ENCODE measurements around the gene RASSF1. TPM values are rescaled to one million over a fixed set of nuclear protein-coding genes. Genes with fewer than 3 reads are reported as not detected.
A peak's percentile ranks its signal among the peaks of the same experiment; 100 is the strongest.

RASSF1 gene
- total and polyA plus RNA-seq, 2 donors (not counting 3 experiments of a cell fraction or from before 2014, with no cell fraction given), result 31.9 to 59.7 TPM

- no peaks in the 10 kb centered on the region for H3K9me3 ChIP-seq (replicated peaks; ENCODE audit: control insufficient read depth, insufficient read depth, low read length)
- BruUV-seq (replicated peaks), result no TSS peak
- H3K4me1 ChIP-seq (ENCODE audit: control insufficient read depth, extremely low read depth, insufficient read depth, low read length), result peaks cover 51% of the 10 kb centered on the region
- peaks cover 52% of the 10 kb centered on the region for H3K79me2 ChIP-seq (ENCODE audit: control insufficient read depth, insufficient read depth, low read length)
- dilution Hi-C loops (cut with MboI; ENCODE audit: extremely low pct_ligation_motif_present, low sequenced_read_pairs), result no loop called here
- TF ChIP-seq POLR2AphosphoS5 (IDR thresholded peaks at IDR 0.05; ENCODE audit: insufficient read depth, low read depth, low read length), result no peak
- TF ChIP-seq, protein P1, sequence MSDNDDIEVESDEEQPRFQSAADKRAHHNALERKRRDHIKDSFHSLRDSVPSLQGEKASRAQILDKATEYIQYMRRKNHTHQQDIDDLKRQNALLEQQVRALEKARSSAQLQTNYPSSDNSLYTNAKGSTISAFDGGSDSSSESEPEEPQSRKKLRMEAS (IDR thresholded peaks at IDR 0.05; ENCODE audit: insufficient read depth, insufficient read length), result no peak
- peak; percentile 72 for TF ChIP-seq POLR2A (IDR thresholded peaks at IDR 0.05; ENCODE audit: low read depth, low read length)
- ChIA-PET POLR2A (interaction anchor here (0.8 kb wide), 1 partner anchor 10 kb away, joined by 3 read pairs; the partner anchor contains the start of gene TUSC2), CTCF (interaction anchor here (1.6 to 1.7 kb wide), 2 partner anchors 15 to 19 kb away, joined by 3 to 6 read pairs; partner anchors contain the start of genes HYAL1, HYAL3 and NAA80)
- peaks cover 17 to 47% of the 10 kb centered on the region in 2 experiments for H3K36me3 ChIP-seq (ENCODE audit: control insufficient read depth in 2 of 2, extremely low read depth in 1 of 2, insufficient read depth in 2 of 2, low read length in 2 of 2)
- no peaks in the 10 kb centered on the region for H3K27me3 ChIP-seq (ENCODE audit: control insufficient read depth in 2 of 2, insufficient read depth in 2 of 2, low read length in 2 of 2)
- intact Hi-C loops (cut with micrococcal nuclease), result no loop called here
- no peak overlapping the region for H2AFZ ChIP-seq (ENCODE audit: low read depth, low read length)
- peak overlapping the region in 1 of 3 experiments; percentile 11 for H3K4me3 ChIP-seq (replicated peaks in 1 of 3; ENCODE audit: insufficient read depth in 1 of 3, low read depth in 1 of 3, low read length in 3 of 3)
- H3K4me2 ChIP-seq (ENCODE audit: insufficient read depth, low read length), result peak overlapping the region; percentile 69
- FAIRE-seq (no peak), DNase-seq (ENCODE audit: low read depth, low spot score) (no peak)
- no peaks in the 10 kb centered on the region for H3K9me1 ChIP-seq (replicated peaks; ENCODE audit: control insufficient read depth, extremely low read depth, insufficient read depth, low read length)
- no peak overlapping the region for H3K9ac ChIP-seq (replicated peaks; ENCODE audit: extremely low read depth, insufficient read depth, low read length)
- H3K27ac ChIP-seq (ENCODE audit: insufficient read depth, low read depth, low read length), result no peak overlapping the region
- no peaks in the 10 kb centered on the region for H4K20me1 ChIP-seq (replicated peaks; ENCODE audit: control insufficient read depth, extremely low read depth, insufficient read depth, low read length)
These were observed 22.5 kb downstream of the RASSF1 start for GRCh38 chr3:50318163-50318562.

DNA sequence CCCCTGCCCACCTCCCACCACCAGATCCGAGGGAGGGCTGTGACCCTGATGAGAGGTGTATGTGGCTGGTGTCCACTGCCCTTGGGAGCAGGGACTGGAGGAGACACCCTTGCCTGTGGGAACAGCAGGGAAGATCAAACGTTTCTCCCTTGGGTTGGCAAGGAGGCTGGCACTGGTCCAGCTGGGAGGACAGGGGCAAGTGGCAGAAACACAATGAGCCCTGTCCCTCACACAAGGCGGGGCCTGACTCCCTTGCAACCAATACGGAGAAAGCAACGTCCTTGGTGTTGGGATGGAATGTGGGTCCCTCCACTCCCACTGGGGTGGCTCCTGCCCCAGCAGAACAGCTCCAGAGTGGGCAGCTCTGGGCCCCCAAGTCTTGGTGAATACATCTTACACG is 23.3 kb downstream of the RASSF1 start:
- Histone ChIP-seq H2AFZ (ENCODE audit: low read depth, low read length) (no peak overlapping the region), H3K4me2 (ENCODE audit: insufficient read depth, low read length) (no peak overlapping the region), H3K9me1 (replicated peaks; ENCODE audit: control insufficient read depth, extremely low read depth, insufficient read depth, low read length) (no peaks in the 10 kb centered on the region), H3K4me3 (replicated peaks in 1 of 3; ENCODE audit: insufficient read depth in 1 of 3, low read depth in 1 of 3, low read length in 3 of 3) (no peak overlapping the region), H3K27ac (ENCODE audit: insufficient read depth, low read depth, low read length) (peak overlapping the region; percentile 1), H3K27me3 (ENCODE audit: control insufficient read depth in 2 of 2, insufficient read depth in 2 of 2, low read length in 2 of 2) (no peaks in the 10 kb centered on the region), H4K20me1 (replicated peaks; ENCODE audit: control insufficient read depth, extremely low read depth, insufficient read depth, low read length) (no peaks in the 10 kb centered on the region), H3K4me1 (ENCODE audit: control insufficient read depth, extremely low read depth, insufficient read depth, low read length) (peaks cover 45% of the 10 kb centered on the region), H3K79me2 (ENCODE audit: control insufficient read depth, insufficient read depth, low read length) (peaks cover 52% of the 10 kb centered on the region), H3K9ac (replicated peaks; ENCODE audit: extremely low read depth, insufficient read depth, low read length) (no peak overlapping the region), H3K9me3 (replicated peaks; ENCODE audit: control insufficient read depth, insufficient read depth, low read length) (no peaks in the 10 kb centered on the region), H3K36me3 (ENCODE audit: control insufficient read depth in 2 of 2, extremely low read depth in 1 of 2, insufficient read depth in 2 of 2, low read length in 2 of 2) (peaks cover 17 to 47% of the 10 kb centered on the region in 2 experiments)
- BruUV-seq (replicated peaks), result no TSS peak
- peak; percentile 59 for FAIRE-seq
- TF ChIP-seq FOS (IDR thresholded peaks at IDR 0.05; ENCODE audit: borderline replicate concordance, insufficient read depth, low read length), result no peak
- TF ChIP-seq POLR2AphosphoS5 (IDR thresholded peaks at IDR 0.05; ENCODE audit: insufficient read depth, low read depth, low read length), result peak; percentile 6
- ChIA-PET POLR2A (interaction anchor here (0.7 kb wide), 1 partner anchor 18 kb away, joined by 3 read pairs; the partner anchor contains the start of genes HYAL3 and NAA80), CTCF (interaction anchor here (0.8 to 1.7 kb wide), 3 partner anchors 11 to 18 kb away, joined by 3 to 6 read pairs (median 4); partner anchors contain the start of genes HYAL1, HYAL3 and NAA80)
- dilution Hi-C loops (cut with MboI; ENCODE audit: extremely low pct_ligation_motif_present, low sequenced_read_pairs), result no loop called here
- no peak for DNase-seq (ENCODE audit: low read depth, low spot score)
- intact Hi-C loops (cut with micrococcal nuclease), result no loop called here

All from endothelial cell of umbilical vein (primary cell).